Common myeloid progenitor, CD34-positive (primary cell): ENCODE data around the gene FRMD4A.
A peak's percentile ranks its signal among the peaks of the same experiment; 100 is the strongest.

Source experiments
- CTCF ChIA-PET: fragments of 350-600 bp; sonication (Branson Sonifier 250); formaldehyde crosslinking; loops from one replicate; lab custom pipeline; 2021; ENCODE audit warnings: antibody characterized with exemption; lab: Charles Lee
- POLR2A ChIA-PET: fragments of 350-600 bp; sonication (Branson Sonifier 250); formaldehyde crosslinking; loops from one replicate; lab custom pipeline; 2021; ENCODE audit warnings: antibody characterized with exemption; lab: Charles Lee
- DNase-seq, 3 donors: peaks; one replicate each; pipeline versions ENCODE4 v3.0.0 to v3.0.0-alpha.2; 2013
- H3K27ac ChIP-seq, 2 experiments: 1 replicate in 1 of 2; 2 replicates in 1 of 2; pipeline ENCODE4 v1.7.0; 2013; ENCODE audit warnings: inconsistent platforms in 2 of 2, low read length in 2 of 2, mild to moderate bottlenecking in 2 of 2, low read depth in 1 of 2, moderate library complexity in 1 of 2; ENCODE audit not compliant: severe bottlenecking in 2 of 2, insufficient read depth in 1 of 2, poor library complexity in 1 of 2
- H3K27me3 ChIP-seq, 5 experiments: replicated peaks in 2 of 5; 1 replicate in 3 of 5; 2 replicates in 2 of 5; pipeline versions ENCODE4 v1.6.1 to v1.7.0; 2013; ENCODE audit warnings: low read length in 4 of 5, mild to moderate bottlenecking in 2 of 5, moderate library complexity in 2 of 5, inconsistent platforms in 1 of 5; ENCODE audit not compliant: insufficient read depth in 5 of 5, control insufficient read depth in 4 of 5
- H3K36me3 ChIP-seq, 4 experiments: 1 replicate in 2 of 4; 2 replicates in 2 of 4; pipeline versions ENCODE4 v1.6.1 to v1.7.0; 2013; ENCODE audit warnings: low read length in 3 of 4, control low read depth in 1 of 4, mild to moderate bottlenecking in 1 of 4; ENCODE audit not compliant: control insufficient read depth in 4 of 4, insufficient read depth in 4 of 4
- H3K4me1 ChIP-seq, 4 experiments: 1 replicate in 3 of 4; 2 replicates in 1 of 4; pipeline versions ENCODE4 v1.6.1 to v1.7.1; 2013; ENCODE audit warnings: low read length in 3 of 4, mild to moderate bottlenecking in 3 of 4, control low read depth in 1 of 4, inconsistent platforms in 1 of 4, moderate library complexity in 1 of 4; ENCODE audit not compliant: control insufficient read depth in 4 of 4, insufficient read depth in 4 of 4; ENCODE audit errors: control extremely low read depth in 1 of 4
- H3K4me3 ChIP-seq, 7 experiments: 1 replicate in 4 of 7; 2 replicates in 3 of 7; pipeline versions ENCODE4 v1.5.1 to v1.7.0; 2013; ENCODE audit warnings: mild to moderate bottlenecking in 7 of 7, low read length in 6 of 7, moderate library complexity in 6 of 7, inconsistent platforms in 2 of 7, low read depth in 2 of 7, control low read depth in 1 of 7; ENCODE audit not compliant: insufficient read depth in 4 of 7, control insufficient read depth in 1 of 7; ENCODE audit errors: extremely low read depth in 1 of 7
- H3K9me3 ChIP-seq, 5 experiments: 1 replicate in 4 of 5; 2 replicates in 1 of 5; pipeline versions ENCODE4 v1.6.1 to v1.7.1; 2013; ENCODE audit warnings: low read length in 4 of 5, mild to moderate bottlenecking in 2 of 5, inconsistent platforms in 1 of 5, low read depth in 1 of 5, moderate library complexity in 1 of 5; ENCODE audit not compliant: control insufficient read depth in 4 of 5, insufficient read depth in 2 of 5; ENCODE audit errors: control extremely low read depth in 1 of 5
- WGBS: methylation state at CpG from one replicate; pipeline ENCODE4 v1.1.5; 2013; ENCODE audit not compliant: insufficient coverage; 5-methylcytosine and 5-hydroxymethylcytosine counted together

Gene FRMD4A

DNA sequence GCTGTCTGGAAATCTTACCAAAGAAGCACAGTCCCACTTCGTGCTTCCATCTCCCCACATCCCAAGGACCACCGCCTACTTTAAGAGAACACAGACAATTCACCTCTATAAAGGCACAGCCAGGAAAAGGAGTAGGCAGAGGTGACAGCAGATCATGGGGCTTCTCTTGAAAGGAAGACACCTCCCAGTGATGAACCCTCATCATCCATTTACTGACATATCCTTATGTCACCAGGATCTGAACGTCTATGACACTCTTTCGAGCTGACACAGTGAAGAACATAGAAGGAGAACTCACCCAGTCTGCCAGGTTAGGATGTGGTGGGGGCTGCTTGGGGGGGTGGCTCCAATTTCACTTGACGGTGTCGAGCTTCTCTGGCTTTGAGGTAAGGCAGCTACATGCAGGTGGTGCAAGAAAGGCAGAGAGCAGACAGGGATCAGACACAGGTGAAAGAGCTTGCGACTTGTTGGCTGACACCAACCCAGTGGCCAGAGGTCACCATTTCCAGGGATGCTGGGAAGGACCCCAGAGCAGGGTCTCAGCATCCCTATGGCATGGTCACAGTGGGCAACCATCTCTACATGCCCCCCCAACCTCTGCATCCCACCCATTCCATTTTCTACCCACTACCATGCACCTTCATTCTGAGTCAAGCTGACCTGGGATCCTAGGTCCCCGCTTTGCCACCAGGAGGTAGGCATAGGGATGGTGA, 676.5 kb downstream of the FRMD4A start:
- no peak overlapping the region for H3K4me3 ChIP-seq
- H3K36me3 ChIP-seq = peaks cover 0 to 5% (median 0%) of the 10 kb centered on the region in 4 experiments
- H3K4me1 ChIP-seq = peaks cover 0 to 11% (median 7%) of the 10 kb centered on the region in 4 experiments
- CTCF ChIA-PET = no interaction called here
- no peak overlapping the region for H3K27ac ChIP-seq
- no peak for DNase-seq
- 94% methylated on average over 6 of the region's 8 CpGs for WGBS
- POLR2A ChIA-PET = no interaction called here
- no peaks in the 10 kb centered on the region for H3K27me3 ChIP-seq
- no peaks in the 10 kb centered on the region for H3K9me3 ChIP-seq

GRCh38 chr10:13652860-13653259, 677.9 kb downstream of the FRMD4A start:
- WGBS = 95% methylated on average over 3 of the region's 6 CpGs
- peaks cover 0 to 5% (median 0%) of the 10 kb centered on the region in 4 experiments for H3K36me3 ChIP-seq
- CTCF ChIA-PET = no interaction called here

GRCh38 chr10:13651969-13652720, 678.6 kb downstream of the FRMD4A start:
- Histone ChIP-seq H3K27me3 (no peaks in the 10 kb centered on the region), H3K4me1 (no peaks in the 10 kb centered on the region), H3K4me3 (no peak overlapping the region), H3K9me3 (no peaks in the 10 kb centered on the region), H3K27ac (no peak overlapping the region), H3K36me3 (peaks cover 0 to 7% (median 0%) of the 10 kb centered on the region in 4 experiments)
- ChIA-PET CTCF (interaction anchor here (0.7 kb wide), 1 partner anchor 23 kb away, joined by 3 read pairs; no protein-coding TSS in a partner anchor), POLR2A (no interaction called here)
- DNase-seq = no peak
- 100% methylated on average over 2 of the region's 5 CpGs for WGBS

More at GRCh38 chr10:13652860-13653259, 677.9 kb downstream of the FRMD4A start:
- Histone ChIP-seq H3K4me1 (no peaks in the 10 kb centered on the region), H3K27ac (no peak overlapping the region), H3K4me3 (no peak overlapping the region), H3K27me3 (no peaks in the 10 kb centered on the region), H3K9me3 (no peaks in the 10 kb centered on the region)
- DNase-seq = no peak
- POLR2A ChIA-PET = interaction anchor here (0.8 kb wide), 1 partner anchor 17 kb away, joined by 3 read pairs; no protein-coding TSS in a partner anchor

DNA sequence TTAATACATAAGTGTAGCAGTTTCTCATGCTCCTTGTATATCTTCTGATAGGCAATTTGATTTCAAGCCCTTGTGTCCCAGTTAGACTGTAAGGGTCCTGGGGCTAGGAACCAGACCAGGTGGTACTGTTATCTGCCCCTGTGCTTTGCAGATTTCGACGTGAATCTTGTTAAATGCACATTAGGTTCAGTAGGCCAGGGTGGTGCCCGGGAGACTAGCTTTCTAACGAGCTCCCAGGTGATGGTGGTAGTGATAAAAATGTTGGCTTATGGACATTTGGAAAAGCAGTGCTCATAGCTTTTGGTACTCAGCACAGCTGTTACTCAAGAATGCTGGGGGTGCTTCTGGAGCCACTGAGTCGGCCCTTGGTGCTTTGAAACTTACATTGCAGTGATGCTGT, 679.8 kb downstream of the FRMD4A start:
- WGBS = 95% methylated on average over 3 of the region's 5 CpGs
- DNase-seq = no peak
- no peak overlapping the region for H3K27ac ChIP-seq
- CTCF ChIA-PET = no interaction called here
- POLR2A ChIA-PET = no interaction called here
- H3K4me3 ChIP-seq = no peak overlapping the region
- peaks cover 0 to 15% (median 1%) of the 10 kb centered on the region in 4 experiments for H3K36me3 ChIP-seq
- no peaks in the 10 kb centered on the region for H3K4me1 ChIP-seq
- no peaks in the 10 kb centered on the region for H3K27me3 ChIP-seq
- no peaks in the 10 kb centered on the region for H3K9me3 ChIP-seq

- no peak overlapping the region for H3K27ac ChIP-seq
- H3K9me3 ChIP-seq = no peaks in the 10 kb centered on the region
- DNase-seq = peak in 1 of 3 donors; percentile 32
- peaks cover 0 to 15% (median 1%) of the 10 kb centered on the region in 4 experiments for H3K36me3 ChIP-seq
- H3K4me1 ChIP-seq = no peaks in the 10 kb centered on the region
- H3K4me3 ChIP-seq = no peak overlapping the region
- H3K27me3 ChIP-seq = no peaks in the 10 kb centered on the region
- CTCF ChIA-PET = interaction anchor here (0.9 kb wide), 1 partner anchor 29 kb away, joined by 3 read pairs; no protein-coding TSS in a partner anchor
- WGBS = 87% methylated on average over 3 of the region's 5 CpGs
- POLR2A ChIA-PET = no interaction called here
Measured at GRCh38 chr10:13649844-13650520, 680.7 kb downstream of the FRMD4A start.

DNA sequence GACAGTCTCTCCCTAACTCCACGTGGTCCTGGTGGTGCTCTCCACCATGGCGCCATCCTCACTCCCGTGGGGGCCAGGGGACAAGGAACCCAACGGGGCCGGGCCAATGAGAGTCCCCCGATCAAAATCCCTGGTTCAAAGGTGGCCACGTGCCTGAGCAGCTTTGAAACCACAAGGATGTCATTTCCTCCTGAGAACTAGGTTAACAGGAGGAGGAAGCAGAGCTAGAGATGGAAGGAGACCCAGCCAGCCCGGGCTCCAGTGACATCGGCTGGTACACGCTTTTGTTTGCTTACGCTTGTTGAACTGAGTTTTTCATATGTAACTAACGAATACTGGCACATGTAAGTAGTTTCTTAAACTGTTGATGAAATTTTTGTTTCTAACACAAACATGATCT, 682.3 kb downstream of the FRMD4A start:
- CTCF ChIA-PET = no interaction called here
- Histone ChIP-seq H3K4me1 (no peaks in the 10 kb centered on the region), H3K4me3 (no peak overlapping the region), H3K36me3 (peaks cover 0 to 15% (median 1%) of the 10 kb centered on the region in 4 experiments), H3K9me3 (no peaks in the 10 kb centered on the region), H3K27me3 (no peaks in the 10 kb centered on the region), H3K27ac (no peak overlapping the region)
- POLR2A ChIA-PET = no interaction called here
- 80% methylated on average over 8 of the region's 12 CpGs for WGBS
- no peak for DNase-seq
